ENCODE data around the gene CLIP3.
A peak's percentile ranks its signal among the peaks of the same experiment; 100 is the strongest.

DNA sequence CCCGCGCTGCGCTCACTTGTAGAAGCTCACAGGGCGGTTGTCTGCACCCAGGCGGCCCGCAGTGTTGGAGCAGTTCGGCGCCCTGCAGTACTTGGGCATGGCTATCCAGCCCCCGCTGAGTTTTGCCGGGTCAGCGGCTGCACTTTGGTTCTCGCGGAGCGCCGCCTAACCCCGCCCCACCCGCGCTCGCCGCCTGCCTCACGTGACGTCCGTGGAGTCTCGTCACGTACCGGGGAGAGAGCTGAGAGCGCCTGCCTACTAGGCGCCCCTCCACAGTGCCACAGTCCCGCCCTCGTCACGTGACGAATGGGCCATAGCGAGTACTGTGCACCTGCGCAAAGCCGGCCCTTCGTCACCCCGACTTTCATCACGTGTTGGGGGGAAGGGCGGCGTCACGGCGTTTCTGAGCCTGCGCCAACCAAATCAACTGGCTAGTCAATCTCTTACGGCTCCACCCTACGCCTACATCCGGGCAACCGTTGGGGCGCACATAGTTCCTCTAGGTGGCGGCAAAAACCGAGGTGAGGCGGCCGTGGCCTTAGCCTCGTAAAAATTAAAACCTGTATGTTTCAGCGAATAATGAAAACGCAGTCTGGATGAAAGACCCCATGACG is 21.6 kb upstream of the CLIP3 start, which contains the start of gene THAP8:
- TF ChIP-seq CTCF (IDR thresholded peaks at IDR 0.05) (peak; percentile 42 to 51), EP300 (IDR thresholded peaks at IDR 0.05) (no peak), POLR2AphosphoS5 (IDR thresholded peaks at IDR 0.05) (peak; percentile 36 to 96 (median 74)), POLR2A (IDR thresholded peaks at IDR 0.05) (no peak)

Data from suprapubic skin (tissue), 4 donors.